Thyroid gland (tissue), 4 donors: ENCODE results near the gene SPATA31E1. TPM values are rescaled to one million over a fixed set of nuclear protein-coding genes. Genes with fewer than 3 reads are reported as not detected.

Experiments
- DNase-seq, 2 donors: peaks; one replicate each; pipeline ENCODE4 v3.0.0-alpha.2; 2019
- H3K27ac ChIP-seq, 3 donors: fragments of 200-600 bp; sonication (generic); 1 replicate in 2 of 3; 2 replicates in 1 of 3; pipeline ENCODE4 v1.5.1; 2016 to 2019; ENCODE audit warnings: mild to moderate bottlenecking in 1 of 3, moderate library complexity in 1 of 3
- H3K27me3 ChIP-seq: fragments of 200-600 bp; sonication (generic); one replicate; pipeline ENCODE4 v1.5.1; 2019
- H3K36me3 ChIP-seq, 2 donors: fragments of 200-600 bp; sonication (generic); one replicate each; pipeline ENCODE4 v1.5.1; 2016 to 2019
- H3K4me1 ChIP-seq, 2 donors: fragments of 200-600 bp; sonication (generic); one replicate each; pipeline ENCODE4 v1.5.1; 2017 to 2019
- H3K4me3 ChIP-seq, 3 donors: fragments of 200-600 bp; sonication (generic); replicated peaks in 1 of 3; 1 replicate in 2 of 3; 2 replicates in 1 of 3; pipeline ENCODE4 v1.5.1; 2016; ENCODE audit warnings: mild to moderate bottlenecking in 1 of 3
- H3K9me3 ChIP-seq: fragments of 200-600 bp; sonication (generic); one replicate; pipeline ENCODE4 v1.5.1; 2017
- POLR2A ChIP-seq, 2 donors: fragments of 450-650 bp; IDR thresholded peaks; one replicate each; pipeline ENCODE4 v1.6.1; 2017; ENCODE audit warnings: antibody characterized with exemption in 2 of 2, mild to moderate bottlenecking in 2 of 2, moderate library complexity in 1 of 2
- WGBS, 2 donors: methylation state at CpG; one replicate each; pipeline ENCODE4 v1.1.5; 2017; 5-methylcytosine and 5-hydroxymethylcytosine counted together
- intact Hi-C: fragments of 100-400 bp; cut with DNase I; formaldehyde crosslinking; loops from one replicate; pipeline ENCODE4 v1.15.1; 2023
- total RNA-seq, 4 donors: library from RNA; depleted of rRNA; stranded (reverse); fragments of >200 nt; gene quantifications; one replicate each; pipeline ENCODE4 v1.2.3, GENCODE V29; 2016
- TF ChIP-seq, protein P1 (sequence below), 6 experiments: fragments of 200-600 bp in 3 of 6; fragments of 450-650 bp in 3 of 6; sonication (generic) in 3 of 6; IDR thresholded peaks; one replicate each; pipeline ENCODE4 v1.5.1; 2016 to 2019; ENCODE audit warnings: antibody characterized with exemption in 6 of 6, mild to moderate bottlenecking in 2 of 6, inconsistent platforms in 1 of 6, moderate library complexity in 1 of 6

The SPATA31E1 gene
- total RNA-seq, 4 donors from 2014 or later, result under 0.01 TPM; not detected in 3

DNA sequence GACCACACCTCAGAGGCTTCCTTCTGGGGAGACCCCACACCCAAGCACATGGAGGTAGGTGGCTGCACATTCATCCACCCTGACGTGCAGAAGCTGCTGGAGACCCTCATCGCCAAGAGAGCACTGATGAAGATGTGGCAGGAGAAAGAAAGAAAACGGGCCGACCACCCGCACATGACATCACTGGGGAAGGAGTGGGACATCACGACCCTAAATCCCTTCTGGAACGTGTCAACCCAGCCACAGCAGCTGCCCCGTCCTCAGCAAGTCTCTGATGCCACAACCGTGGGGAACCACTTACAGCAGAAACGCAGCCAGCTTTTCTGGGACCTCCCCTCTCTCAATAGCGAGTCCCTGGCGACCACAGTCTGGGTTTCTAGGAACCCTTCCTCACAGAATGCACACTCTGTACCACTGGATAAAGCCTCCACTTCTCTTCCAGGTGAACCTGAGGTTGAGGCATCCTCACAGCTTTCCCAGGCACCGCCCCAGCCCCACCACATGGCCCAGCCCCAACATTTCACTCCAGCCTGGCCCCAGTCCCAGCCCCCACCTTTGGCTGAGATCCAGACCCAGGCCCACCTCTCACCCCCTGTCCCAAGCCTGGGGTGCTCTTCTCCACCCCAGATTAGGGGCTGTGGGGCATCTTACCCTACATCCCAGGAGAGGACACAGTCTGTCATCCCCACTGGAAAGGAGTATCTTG, 3.0 kb downstream of the SPATA31E1 start:
- H3K27ac ChIP-seq, result no peak overlapping the region
- no peak overlapping the region for H3K4me3 ChIP-seq
- H3K4me1 ChIP-seq, result no peaks in the 10 kb centered on the region
- intact Hi-C loops, result no loop called here
- no peak for DNase-seq
- no peak for TF ChIP-seq POLR2A (IDR thresholded peaks at IDR 0.05)
- TF ChIP-seq, protein P1, sequence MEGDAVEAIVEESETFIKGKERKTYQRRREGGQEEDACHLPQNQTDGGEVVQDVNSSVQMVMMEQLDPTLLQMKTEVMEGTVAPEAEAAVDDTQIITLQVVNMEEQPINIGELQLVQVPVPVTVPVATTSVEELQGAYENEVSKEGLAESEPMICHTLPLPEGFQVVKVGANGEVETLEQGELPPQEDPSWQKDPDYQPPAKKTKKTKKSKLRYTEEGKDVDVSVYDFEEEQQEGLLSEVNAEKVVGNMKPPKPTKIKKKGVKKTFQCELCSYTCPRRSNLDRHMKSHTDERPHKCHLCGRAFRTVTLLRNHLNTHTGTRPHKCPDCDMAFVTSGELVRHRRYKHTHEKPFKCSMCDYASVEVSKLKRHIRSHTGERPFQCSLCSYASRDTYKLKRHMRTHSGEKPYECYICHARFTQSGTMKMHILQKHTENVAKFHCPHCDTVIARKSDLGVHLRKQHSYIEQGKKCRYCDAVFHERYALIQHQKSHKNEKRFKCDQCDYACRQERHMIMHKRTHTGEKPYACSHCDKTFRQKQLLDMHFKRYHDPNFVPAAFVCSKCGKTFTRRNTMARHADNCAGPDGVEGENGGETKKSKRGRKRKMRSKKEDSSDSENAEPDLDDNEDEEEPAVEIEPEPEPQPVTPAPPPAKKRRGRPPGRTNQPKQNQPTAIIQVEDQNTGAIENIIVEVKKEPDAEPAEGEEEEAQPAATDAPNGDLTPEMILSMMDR (IDR thresholded peaks at IDR 0.05), result no peak
- no peaks in the 10 kb centered on the region for H3K9me3 ChIP-seq
- no peaks in the 10 kb centered on the region for H3K27me3 ChIP-seq
- WGBS, 2 donors, result 86% methylated on average over 13 of the region's 13 CpGs
- no peaks in the 10 kb centered on the region for H3K36me3 ChIP-seq

DNA sequence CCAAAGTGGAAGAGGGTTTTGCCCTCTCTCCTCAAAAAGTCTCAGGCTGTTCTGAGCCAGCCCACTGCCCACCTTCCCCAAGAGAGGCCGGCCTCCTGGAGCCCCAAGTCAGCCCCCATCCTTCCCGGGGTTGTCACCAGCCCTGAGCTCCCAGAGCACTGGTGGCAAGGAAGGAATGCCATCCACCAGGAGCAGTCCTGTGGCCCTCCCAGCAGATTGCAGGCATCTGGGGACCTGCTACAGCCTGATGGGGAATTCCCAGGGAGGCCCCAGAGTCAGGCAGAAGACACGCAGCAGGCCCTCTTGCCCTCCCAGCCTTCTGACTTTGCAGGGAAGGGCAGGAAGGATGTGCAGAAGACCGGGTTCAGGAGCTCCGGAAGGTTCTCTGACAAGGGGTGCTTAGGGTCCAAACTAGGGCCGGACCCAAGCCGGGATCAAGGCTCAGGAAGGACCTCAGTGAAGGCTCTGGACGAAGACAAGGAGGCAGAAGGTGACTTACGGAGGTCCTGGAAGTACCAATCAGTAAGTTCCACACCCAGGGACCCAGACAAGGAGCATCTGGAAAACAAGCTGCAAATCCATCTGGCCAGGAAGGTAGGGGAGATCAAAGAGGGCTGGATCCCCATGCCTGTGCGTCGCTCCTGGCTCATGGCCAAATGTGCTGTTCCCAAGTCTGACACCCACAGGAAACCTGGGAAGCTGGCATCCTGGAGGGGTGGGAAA, 3.7 kb downstream of the SPATA31E1 start:
- H3K36me3 ChIP-seq, result no peaks in the 10 kb centered on the region
- H3K4me3 ChIP-seq, result no peak overlapping the region
- TF ChIP-seq, protein P1 (IDR thresholded peaks at IDR 0.05), result no peak
- TF ChIP-seq POLR2A (IDR thresholded peaks at IDR 0.05), result no peak
- DNase-seq, result no peak
- H3K4me1 ChIP-seq, result no peaks in the 10 kb centered on the region
- 76 to 79% methylated on average over 9 to 10 of the region's 11 CpGs for WGBS, 2 donors
- intact Hi-C loops, result no loop called here
- no peaks in the 10 kb centered on the region for H3K27me3 ChIP-seq
- no peak overlapping the region for H3K27ac ChIP-seq
- no peaks in the 10 kb centered on the region for H3K9me3 ChIP-seq

DNA sequence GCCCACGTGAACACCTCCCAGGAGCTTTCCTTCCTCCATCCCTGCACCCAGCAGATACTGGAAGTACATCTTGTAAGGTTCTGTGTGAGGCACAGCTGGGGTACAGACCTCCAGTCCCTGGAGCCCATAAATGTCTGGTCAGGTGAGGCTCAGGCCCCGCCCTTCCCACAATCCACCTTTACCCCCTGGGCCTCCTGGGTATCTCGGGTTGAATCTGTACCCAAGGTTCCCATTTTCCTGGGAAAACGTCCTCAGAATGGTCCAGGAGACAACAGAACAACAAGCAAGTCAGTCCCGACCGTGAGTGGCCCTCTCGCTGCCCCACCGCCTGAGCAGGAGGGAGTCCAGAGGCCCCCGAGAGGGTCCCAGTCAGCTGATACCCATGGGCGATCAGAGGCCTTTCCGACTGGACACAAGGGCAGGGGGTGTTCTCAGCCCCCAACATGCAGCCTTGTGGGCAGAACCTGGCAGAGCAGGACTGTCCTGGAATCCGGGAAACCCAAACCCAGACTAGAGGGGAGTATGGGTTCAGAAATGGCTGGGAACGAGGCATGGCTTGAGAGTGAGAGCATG, 4.3 kb downstream of the SPATA31E1 start:
- H3K4me1 ChIP-seq, result no peaks in the 10 kb centered on the region
- no peaks in the 10 kb centered on the region for H3K9me3 ChIP-seq
- intact Hi-C loops, result no loop called here
- TF ChIP-seq POLR2A (IDR thresholded peaks at IDR 0.05), result no peak
- H3K36me3 ChIP-seq, result no peaks in the 10 kb centered on the region
- H3K27me3 ChIP-seq, result no peaks in the 10 kb centered on the region
- WGBS, 2 donors, result 79 to 86% methylated on average over 11 to 13 of the region's 13 CpGs
- H3K4me3 ChIP-seq, result no peak overlapping the region
- no peak for DNase-seq
- H3K27ac ChIP-seq, result no peak overlapping the region

DNA sequence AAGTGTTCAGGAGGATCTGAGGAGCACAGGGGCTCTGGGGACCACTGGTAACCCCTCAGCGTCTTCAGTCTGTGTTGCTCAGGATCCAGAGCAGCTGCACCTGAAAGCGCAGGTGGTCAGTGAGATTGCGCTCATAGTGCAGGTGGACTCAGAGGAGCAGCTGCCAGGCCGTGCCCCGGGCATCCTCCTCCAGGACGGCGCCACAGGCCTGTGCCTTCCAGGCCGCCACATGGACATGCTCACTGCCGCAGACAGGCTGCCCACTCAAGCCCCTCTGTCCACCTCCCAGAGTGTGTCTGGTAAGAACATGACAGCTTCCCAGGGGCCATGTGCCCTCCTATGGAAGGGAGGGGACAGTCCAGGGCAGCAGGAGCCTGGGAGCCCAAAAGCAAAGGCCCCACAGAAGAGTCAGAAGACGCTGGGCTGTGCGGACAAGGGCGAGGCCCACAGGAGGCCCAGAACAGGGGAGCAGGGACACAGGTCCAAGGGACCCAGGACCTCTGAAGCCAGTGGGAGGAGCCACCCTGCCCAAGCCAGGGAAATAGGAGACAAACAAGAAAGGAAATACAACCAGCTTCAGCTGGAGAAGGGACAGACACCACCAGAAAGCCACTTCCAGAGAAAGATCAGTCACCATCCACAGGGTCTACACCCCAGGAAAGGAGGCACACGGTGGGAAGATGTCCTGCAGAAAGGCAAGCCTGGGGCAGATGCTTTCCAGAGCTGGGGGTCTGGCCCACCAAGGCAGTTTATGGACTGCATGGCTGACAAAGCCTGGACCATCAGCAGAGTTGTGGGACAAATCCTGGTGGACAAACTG, 5.2 kb downstream of the SPATA31E1 start:
- no peak for DNase-seq
- no peaks in the 10 kb centered on the region for H3K36me3 ChIP-seq
- 78 to 88% methylated on average over 5 to 9 of the region's 13 CpGs for WGBS, 2 donors
- intact Hi-C loops, result no loop called here
- TF ChIP-seq POLR2A (IDR thresholded peaks at IDR 0.05), result no peak
- TF ChIP-seq, protein P1 (IDR thresholded peaks at IDR 0.05), result no peak
- no peaks in the 10 kb centered on the region for H3K9me3 ChIP-seq
- no peaks in the 10 kb centered on the region for H3K4me1 ChIP-seq
- no peaks in the 10 kb centered on the region for H3K27me3 ChIP-seq
- no peak overlapping the region for H3K4me3 ChIP-seq
- no peak overlapping the region for H3K27ac ChIP-seq

DNA sequence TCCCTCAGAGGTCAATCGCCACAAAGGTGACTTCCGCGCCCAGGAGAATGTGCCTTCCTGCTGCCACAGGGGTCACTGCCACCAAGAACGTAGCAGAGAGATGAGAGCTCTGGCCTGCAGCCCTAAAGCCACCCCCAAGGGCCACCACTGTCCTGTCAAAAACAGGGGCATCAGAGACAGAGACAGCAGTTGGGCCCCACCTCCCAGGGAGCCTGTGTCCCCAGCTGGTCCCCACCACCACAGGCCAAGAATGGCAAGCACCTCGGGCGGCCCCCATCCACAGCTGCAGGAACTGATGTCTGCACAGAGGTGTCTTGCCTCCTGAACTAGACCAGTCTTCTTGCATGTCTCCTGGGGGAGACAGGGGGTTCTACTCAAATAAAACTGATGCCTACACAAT, 5.8 kb downstream of the SPATA31E1 start:
- no peak for DNase-seq
- H3K27me3 ChIP-seq, result no peaks in the 10 kb centered on the region
- TF ChIP-seq, protein P1 (IDR thresholded peaks at IDR 0.05), result no peak
- no peak for TF ChIP-seq POLR2A (IDR thresholded peaks at IDR 0.05)
- H3K27ac ChIP-seq, result no peak overlapping the region
- no peak overlapping the region for H3K4me3 ChIP-seq
- intact Hi-C loops, result no loop called here
- WGBS, 2 donors, result 89 to 90% methylated on average over 2 to 6 of the region's 6 CpGs
- H3K4me1 ChIP-seq, result no peaks in the 10 kb centered on the region
- no peaks in the 10 kb centered on the region for H3K9me3 ChIP-seq
- no peaks in the 10 kb centered on the region for H3K36me3 ChIP-seq
